GM19468 (cell line): ENCODE measurements around the gene C3orf18.

ENCODE experiments used
- ATAC-seq: cut with Tn5 transposase; IDR thresholded peaks from one replicate; pipeline ENCODE4 v1.9.1; 2021; ENCODE audit warnings: mild to moderate bottlenecking, moderate library complexity, moderate number of reproducible peaks; ENCODE audit not compliant: unreplicated experiment; ENCODE audit errors: extremely low read depth

C3orf18 gene

GRCh38 chr3:50582083-50582482 lies 14.5 kb upstream of the C3orf18 start:
- no peak for ATAC-seq

GRCh38 chr3:50581459-50581842 lies 13.9 kb upstream of the C3orf18 start:
- no peak for ATAC-seq

- ATAC-seq = no peak
These were observed 13.3 kb upstream of the C3orf18 start for GRCh38 chr3:50580683-50581458.

- no peak for ATAC-seq
These were observed 9.8 kb upstream of the C3orf18 start for GRCh38 chr3:50577348-50577747.

GRCh38 chr3:50575372-50575771 lies 7.8 kb upstream of the C3orf18 start:
- no peak for ATAC-seq

GRCh38 chr3:50574444-50574831 lies 6.9 kb upstream of the C3orf18 start:
- no peak for ATAC-seq

GRCh38 chr3:50573566-50574443 lies 6.3 kb upstream of the C3orf18 start:
- ATAC-seq = no peak

GRCh38 chr3:50572801-50573371 lies 5.3 kb upstream of the C3orf18 start:
- no peak for ATAC-seq

- no peak for ATAC-seq
These were observed 4.6 kb upstream of the C3orf18 start for GRCh38 chr3:50572158-50572557.

GRCh38 chr3:50571486-50571885 lies 3.9 kb upstream of the C3orf18 start:
- no peak for ATAC-seq

- ATAC-seq = no peak
These were observed 3.1 kb upstream of the C3orf18 start for GRCh38 chr3:50570508-50571279.

GRCh38 chr3:50568947-50569749 lies 1.6 kb upstream of the C3orf18 start, which contains the start of gene HEMK1:
Gene HEMK1 (plus strand): TSS chr3:50569522. CDS start chr3:50571105, 1,583 bp downstream.
- ATAC-seq = peak; percentile 21

GRCh38 chr3:50567011-50567385 lies 549 bp downstream of the C3orf18 start:
- no peak for ATAC-seq

GRCh38 chr3:50564321-50564720 lies 3.2 kb downstream of the C3orf18 start:
- ATAC-seq = no peak

GRCh38 chr3:50563867-50564266 lies 3.7 kb downstream of the C3orf18 start:
- ATAC-seq = no peak

GRCh38 chr3:50562861-50563260 lies 4.7 kb downstream of the C3orf18 start:
- ATAC-seq = no peak

GRCh38 chr3:50559702-50560101 lies 7.8 kb downstream of the C3orf18 start:
- ATAC-seq = no peak

GRCh38 chr3:50557915-50558314 lies 9.6 kb downstream of the C3orf18 start:
- ATAC-seq = no peak

GRCh38 chr3:50557106-50557505 lies 10.4 kb downstream of the C3orf18 start:
- ATAC-seq = no peak
